Natural killer cell (primary cell): ENCODE measurements around the gene MMAB. TPM values are rescaled to one million over a fixed set of nuclear protein-coding genes. Genes with fewer than 3 reads are reported as not detected.

Experiments used
- ATAC-seq, 3 donors: fragments of 150-1000 bp in 2 of 3; fragments of 200-7000 bp in 1 of 3; cut with Tn5 transposase; 1 replicate in 1 of 3; 2 replicates in 2 of 3; pipeline ENCODE4 v1.10.0; 2021; ENCODE audit warnings: mild to moderate bottlenecking in 2 of 3, moderate library complexity in 2 of 3
- DNase-seq, 2 donors: peaks; one replicate each; pipeline versions ENCODE4 v3.0.0 to v3.0.0-alpha.2; 2013 to 2021; ENCODE audit warnings: mixed read lengths in 1 of 2
- H3K27ac ChIP-seq: one replicate; pipeline ENCODE4 v1.5.1; 2013; ENCODE audit warnings: mild to moderate bottlenecking, low read length
- H3K27me3 ChIP-seq: one replicate; pipeline ENCODE4 v1.6.1; 2013; ENCODE audit warnings: low read length; ENCODE audit not compliant: control insufficient read depth, insufficient read depth
- H3K36me3 ChIP-seq: one replicate; pipeline ENCODE4 v1.6.1; 2013; ENCODE audit warnings: low read length; ENCODE audit not compliant: control insufficient read depth, insufficient read depth
- H3K4me1 ChIP-seq: one replicate; pipeline ENCODE4 v1.6.1; 2013; ENCODE audit warnings: low read length; ENCODE audit not compliant: control insufficient read depth, insufficient read depth
- H3K4me3 ChIP-seq: one replicate; pipeline ENCODE4 v1.5.1; 2013; ENCODE audit warnings: low read length
- H3K9me3 ChIP-seq: one replicate; pipeline ENCODE4 v1.6.1; 2013; ENCODE audit warnings: low read length; ENCODE audit not compliant: control insufficient read depth, insufficient read depth
- H3K27ac Mint-ChIP-seq, 2 donors: one replicate each; pipeline ENCODE4 v1.8.0; 2022; ENCODE audit warnings: mild to moderate bottlenecking in 2 of 2, mixed read lengths in 2 of 2, moderate library complexity in 1 of 2
- H3K27me3 Mint-ChIP-seq, 2 donors: one replicate each; pipeline ENCODE4 v1.8.0; 2022; ENCODE audit warnings: low read depth in 2 of 2, mixed read lengths in 2 of 2
- H3K36me3 Mint-ChIP-seq: one replicate; pipeline ENCODE4 v1.8.0; 2022; ENCODE audit warnings: mixed read lengths
- H3K4me1 Mint-ChIP-seq, 2 donors: one replicate each; pipeline ENCODE4 v1.8.0; 2022; ENCODE audit warnings: mixed read lengths in 2 of 2
- H3K4me3 Mint-ChIP-seq: one replicate; pipeline ENCODE4 v1.8.0; 2022; ENCODE audit warnings: mild to moderate bottlenecking, moderate library complexity, mixed read lengths
- H3K9me3 Mint-ChIP-seq, 2 donors: one replicate each; pipeline ENCODE4 v1.8.0; 2022; ENCODE audit warnings: mixed read lengths in 2 of 2
- CTCF ChIP-seq: fragments of 200-600 bp; IDR thresholded peaks from one replicate; pipeline ENCODE4 v1.8.0; 2022; ENCODE audit warnings: antibody characterized with exemption
- WGBS: methylation state at CpG from one replicate; pipeline ENCODE4 v1.1.7; 2013; ENCODE audit warnings: missing lambda C conversion rate; ENCODE audit not compliant: insufficient coverage; 5-methylcytosine and 5-hydroxymethylcytosine counted together
- intact Hi-C: fragments of 100-400 bp; cut with micrococcal nuclease; formaldehyde crosslinking; loops from one replicate; pipeline ENCODE4 v1.14.2; 2022
- total RNA-seq, 4 donors: library from RNA; stranded (reverse); fragments of 120-200 nt in 1 of 4; gene quantifications; one replicate each; pipeline versions ENCODE4 v1.2.3 to v1.2.4, GENCODE V29; 2013 to 2022

MMAB gene
- total RNA-seq, 3 donors from 2014 or later (not counting 1 experiment from before 2014, with no cell fraction given) = 17.1 to 18.3 (median 17.6) TPM

- Mint-ChIP-seq H3K4me1 (peaks cover 34 to 37% of the 10 kb centered on the region in 2 donors), H3K36me3 (no peaks in the 10 kb centered on the region), H3K27ac (no peak overlapping the region), H3K27me3 (no peaks in the 10 kb centered on the region), H3K9me3 (no peaks in the 10 kb centered on the region), H3K4me3 (no peak overlapping the region)
- ATAC-seq (no peak), DNase-seq (no peak)
- H3K36me3 ChIP-seq = no peaks in the 10 kb centered on the region
- intact Hi-C loops = no loop called here
- TF ChIP-seq CTCF = no peak
- no peaks in the 10 kb centered on the region for H3K9me3 ChIP-seq
- H3K27me3 ChIP-seq = no peaks in the 10 kb centered on the region
- WGBS = 92% methylated on average over 16 of the region's 16 CpGs
- H3K4me3 ChIP-seq = no peak overlapping the region
- H3K4me1 ChIP-seq = peaks cover 29% of the 10 kb centered on the region
- no peak overlapping the region for H3K27ac ChIP-seq
Measured at GRCh38 chr12:109540526-109541412, 32.5 kb downstream of the MMAB start.

- H3K4me3 Mint-ChIP-seq = no peak overlapping the region
- TF ChIP-seq CTCF = no peak
- WGBS = 74% methylated on average over 9 of the region's 9 CpGs
- H3K27ac Mint-ChIP-seq = no peak overlapping the region
- DNase-seq (no peak), ATAC-seq (no peak)
- peaks cover 16% of the 10 kb centered on the region for H3K4me1 ChIP-seq
- H3K27me3 Mint-ChIP-seq = no peaks in the 10 kb centered on the region
- intact Hi-C loops = no loop called here
- H3K27me3 ChIP-seq = no peaks in the 10 kb centered on the region
- no peaks in the 10 kb centered on the region for H3K9me3 Mint-ChIP-seq
- H3K27ac ChIP-seq = no peak overlapping the region
- no peaks in the 10 kb centered on the region for H3K36me3 Mint-ChIP-seq
- peaks cover 4% of the 10 kb centered on the region for H3K36me3 ChIP-seq
- no peak overlapping the region for H3K4me3 ChIP-seq
- H3K9me3 ChIP-seq = no peaks in the 10 kb centered on the region
- peaks cover 21 to 25% of the 10 kb centered on the region in 2 donors for H3K4me1 Mint-ChIP-seq
Measured at GRCh38 chr12:109539508-109539907, 33.8 kb downstream of the MMAB start.

- no peak overlapping the region for H3K4me3 Mint-ChIP-seq
- no peak for DNase-seq
- H3K9me3 ChIP-seq = no peaks in the 10 kb centered on the region
- no peaks in the 10 kb centered on the region for H3K27me3 Mint-ChIP-seq
- H3K36me3 Mint-ChIP-seq = no peaks in the 10 kb centered on the region
- H3K27ac Mint-ChIP-seq = no peak overlapping the region
- ATAC-seq = no peak
- intact Hi-C loops = no loop called here
- no peak overlapping the region for H3K27ac ChIP-seq
- H3K9me3 Mint-ChIP-seq = no peaks in the 10 kb centered on the region
- H3K27me3 ChIP-seq = no peaks in the 10 kb centered on the region
- H3K4me1 Mint-ChIP-seq = peaks cover 11 to 13% of the 10 kb centered on the region in 2 donors
- peaks cover 4% of the 10 kb centered on the region for H3K36me3 ChIP-seq
- H3K4me1 ChIP-seq = peaks cover 7% of the 10 kb centered on the region
- TF ChIP-seq CTCF = no peak
- WGBS = 91% methylated on average over 16 of the region's 16 CpGs
- no peak overlapping the region for H3K4me3 ChIP-seq
Measured at GRCh38 chr12:109538191-109538863, 35.0 kb downstream of the MMAB start.
